Adrenal gland (tissue), 5 donors: ENCODE results near the gene SPAAR.

Source experiments
- CTCF ChIP-seq, 6 experiments: fragments of 450-650 bp in 4 of 6; fragments of 200-600 bp in 2 of 6; sonication (generic) in 1 of 6; IDR thresholded peaks; 1 replicate in 5 of 6; 2 replicates in 1 of 6; pipeline versions ENCODE4 v1.5.1 to v1.8.0; 2016 to 2021; ENCODE audit warnings: antibody characterized with exemption in 6 of 6, mild to moderate bottlenecking in 2 of 6, moderate library complexity in 1 of 6
- POLR2A ChIP-seq, 2 donors: fragments of 450-650 bp; IDR thresholded peaks; one replicate each; pipeline ENCODE4 v1.6.1; 2017; ENCODE audit warnings: antibody characterized with exemption in 2 of 2, mild to moderate bottlenecking in 2 of 2, moderate library complexity in 1 of 2
- donor health status: DM: no; HTN: no; CAD: no.

- TF ChIP-seq POLR2A (IDR thresholded peaks at IDR 0.05) (no peak), CTCF (IDR thresholded peaks at IDR 0.05) (no peak)
Observed at GRCh38 chr9:35864695-35865255, 44.5 kb upstream of the SPAAR start.
